ENCODE measurements around the gene DEFB112.

The DEFB112 gene, protein sequence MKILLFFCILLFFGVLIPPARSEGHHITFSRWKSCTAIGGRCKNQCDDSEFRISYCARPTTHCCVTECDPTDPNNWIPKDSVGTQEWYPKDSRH

GRCh38 chr6:50049829-50050228, at the start of gene DEFB112:
TSS of gene DEFB112 (minus strand) at chr6:50049929. CDS start at chr6:50049869, 60 bp downstream.
- Histone ChIP-seq H3K9ac (ENCODE audit: low read length) (no peak within 1 kb of the TSS), H3K27ac (ENCODE audit: low read depth, low read length) (no peak within 1 kb of the TSS), H3K36me3 (ENCODE audit: control insufficient read depth, insufficient read depth, low read length) (no peaks in the 10 kb centered on the region), H3K27me3 (ENCODE audit: control insufficient read depth, insufficient read depth, low read length) (no peaks in the 10 kb centered on the region), H3K4me3 (ENCODE audit: low read depth, low read length) (no peak within 1 kb of the TSS), H3K4me1 (ENCODE audit: control insufficient read depth, insufficient read depth, low read length) (no peaks in the 10 kb centered on the region), H3K9me3 (ENCODE audit: control insufficient read depth, insufficient read depth, low read depth, low read length) (no peaks in the 10 kb centered on the region)

DNA sequence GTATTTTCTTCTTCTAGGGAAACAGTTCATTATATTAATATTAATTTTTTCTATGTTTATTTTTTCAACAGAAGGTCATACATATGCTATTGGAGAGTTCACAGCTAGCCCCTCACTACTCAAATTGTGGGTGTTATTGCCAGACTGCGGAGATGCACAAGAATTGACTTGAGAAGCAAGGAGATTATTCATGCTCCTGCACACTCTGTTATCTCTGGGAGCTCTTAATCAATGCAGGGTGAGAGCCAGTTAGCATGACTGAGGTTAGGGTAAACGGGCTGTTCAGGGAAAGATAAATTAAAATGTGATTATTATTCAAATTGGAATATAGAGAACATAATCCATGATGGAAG, 48.9 kb upstream of the DEFB112 start:
- H3K4me3 ChIP-seq (ENCODE audit: low read depth, low read length): no peak overlapping the region
- no peaks in the 10 kb centered on the region for H3K9me3 ChIP-seq (ENCODE audit: control insufficient read depth, insufficient read depth, low read depth, low read length)
- no peak overlapping the region for H3K27ac ChIP-seq (ENCODE audit: low read depth, low read length)
- no peaks in the 10 kb centered on the region for H3K4me1 ChIP-seq (ENCODE audit: control insufficient read depth, insufficient read depth, low read length)
- H3K27me3 ChIP-seq (ENCODE audit: control insufficient read depth, insufficient read depth, low read length): no peaks in the 10 kb centered on the region
- no peaks in the 10 kb centered on the region for H3K36me3 ChIP-seq (ENCODE audit: control insufficient read depth, insufficient read depth, low read length)
- H3K9ac ChIP-seq (ENCODE audit: low read length): no peak overlapping the region

DNA sequence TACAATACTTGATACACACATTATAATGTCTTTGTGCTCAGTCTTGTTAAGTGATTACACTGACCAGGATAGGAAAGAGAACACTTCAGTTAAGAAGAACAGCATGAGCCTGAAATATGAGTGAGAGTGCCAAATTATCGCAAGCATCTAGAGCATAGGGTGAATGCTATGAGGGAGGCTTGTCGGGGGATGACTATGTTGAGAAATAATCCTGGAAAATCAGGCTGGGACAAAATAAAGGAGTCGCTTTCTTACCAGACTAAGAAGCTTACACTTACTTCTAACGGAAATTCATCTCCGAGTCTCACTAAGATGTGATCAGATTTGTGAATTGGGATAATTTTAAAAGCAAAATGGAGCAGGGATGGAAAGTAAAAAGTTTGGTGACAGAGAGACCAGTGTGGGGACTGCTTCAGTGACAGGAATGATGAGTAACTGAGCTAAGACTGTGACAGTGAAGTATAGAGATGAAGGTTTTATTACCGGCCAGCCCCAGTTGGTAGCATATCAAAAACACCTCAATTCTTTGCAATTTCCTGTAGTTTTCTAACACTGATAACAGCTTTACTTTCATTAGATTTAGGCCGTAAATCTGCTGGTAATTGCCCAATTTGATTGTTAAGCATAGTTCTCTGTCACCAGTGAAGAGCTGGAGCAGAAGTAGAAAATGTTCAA, 48.4 kb upstream of the DEFB112 start:
- H3K4me3 ChIP-seq (ENCODE audit: low read depth, low read length): no peak overlapping the region
- no peaks in the 10 kb centered on the region for H3K27me3 ChIP-seq (ENCODE audit: control insufficient read depth, insufficient read depth, low read length)
- H3K9ac ChIP-seq (ENCODE audit: low read length): no peak overlapping the region
- no peaks in the 10 kb centered on the region for H3K36me3 ChIP-seq (ENCODE audit: control insufficient read depth, insufficient read depth, low read length)
- H3K27ac ChIP-seq (ENCODE audit: low read depth, low read length): no peak overlapping the region
- H3K9me3 ChIP-seq (ENCODE audit: control insufficient read depth, insufficient read depth, low read depth, low read length): no peaks in the 10 kb centered on the region
- H3K4me1 ChIP-seq (ENCODE audit: control insufficient read depth, insufficient read depth, low read length): no peaks in the 10 kb centered on the region

DNA sequence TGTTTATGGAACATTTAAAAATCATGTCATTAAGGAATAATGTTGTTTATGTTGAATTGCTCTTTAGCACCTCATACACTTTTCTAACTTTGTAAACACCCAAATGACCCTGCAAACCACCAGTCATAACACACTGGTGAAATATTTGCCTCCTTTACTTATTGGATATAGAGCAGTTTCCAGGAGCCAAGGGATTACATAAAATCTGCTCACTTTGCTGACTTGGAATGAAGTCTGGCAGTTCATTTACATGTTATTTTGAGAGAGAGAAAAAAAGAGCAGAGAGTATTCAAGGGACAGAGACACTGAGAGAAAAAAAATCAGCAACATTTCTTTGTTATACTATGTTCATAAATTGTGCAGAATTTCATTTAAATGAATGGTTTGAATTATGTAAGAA, 46.6 kb upstream of the DEFB112 start:
- H3K4me3 ChIP-seq (ENCODE audit: low read depth, low read length): no peak overlapping the region
- H3K27ac ChIP-seq (ENCODE audit: low read depth, low read length): no peak overlapping the region
- H3K4me1 ChIP-seq (ENCODE audit: control insufficient read depth, insufficient read depth, low read length): no peaks in the 10 kb centered on the region
- no peak overlapping the region for H3K9ac ChIP-seq (ENCODE audit: low read length)
- H3K27me3 ChIP-seq (ENCODE audit: control insufficient read depth, insufficient read depth, low read length): no peaks in the 10 kb centered on the region
- no peaks in the 10 kb centered on the region for H3K36me3 ChIP-seq (ENCODE audit: control insufficient read depth, insufficient read depth, low read length)
- H3K9me3 ChIP-seq (ENCODE audit: control insufficient read depth, insufficient read depth, low read depth, low read length): no peaks in the 10 kb centered on the region

- Histone ChIP-seq H3K27ac (ENCODE audit: low read depth, low read length) (no peak overlapping the region), H3K27me3 (ENCODE audit: control insufficient read depth, insufficient read depth, low read length) (no peaks in the 10 kb centered on the region), H3K4me1 (ENCODE audit: control insufficient read depth, insufficient read depth, low read length) (no peaks in the 10 kb centered on the region), H3K36me3 (ENCODE audit: control insufficient read depth, insufficient read depth, low read length) (no peaks in the 10 kb centered on the region), H3K9me3 (ENCODE audit: control insufficient read depth, insufficient read depth, low read depth, low read length) (no peaks in the 10 kb centered on the region), H3K9ac (ENCODE audit: low read length) (no peak overlapping the region), H3K4me3 (ENCODE audit: low read depth, low read length) (no peak overlapping the region)
Measured at GRCh38 chr6:50093938-50094272, 44.2 kb upstream of the DEFB112 start.

- Histone ChIP-seq H3K36me3 (ENCODE audit: control insufficient read depth, insufficient read depth, low read length) (no peaks in the 10 kb centered on the region), H3K27me3 (ENCODE audit: control insufficient read depth, insufficient read depth, low read length) (no peaks in the 10 kb centered on the region), H3K9me3 (ENCODE audit: control insufficient read depth, insufficient read depth, low read depth, low read length) (no peaks in the 10 kb centered on the region), H3K4me1 (ENCODE audit: control insufficient read depth, insufficient read depth, low read length) (no peaks in the 10 kb centered on the region), H3K4me3 (ENCODE audit: low read depth, low read length) (no peak overlapping the region), H3K27ac (ENCODE audit: low read depth, low read length) (no peak overlapping the region), H3K9ac (ENCODE audit: low read length) (no peak overlapping the region)
Measured at GRCh38 chr6:50093116-50093937, 43.6 kb upstream of the DEFB112 start.

DNA sequence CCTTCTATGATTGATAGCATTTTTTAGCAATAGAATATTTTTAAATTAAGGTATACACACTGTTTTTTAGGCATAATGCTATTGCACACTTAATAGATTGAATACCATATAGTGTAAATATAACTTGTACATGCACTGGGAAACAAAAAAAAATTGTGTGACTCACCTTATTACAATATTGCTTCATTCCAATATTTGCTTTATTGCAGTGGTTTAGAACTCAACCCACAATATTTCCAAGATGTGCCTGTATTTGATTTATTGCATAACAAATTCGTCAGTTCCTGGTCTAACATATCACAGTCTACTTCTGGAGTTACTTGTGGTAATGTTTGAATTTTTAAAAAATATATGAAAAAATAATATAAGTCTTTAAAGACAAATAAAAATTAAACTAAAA, 41.9 kb upstream of the DEFB112 start:
- Histone ChIP-seq H3K27ac (ENCODE audit: low read depth, low read length) (no peak overlapping the region), H3K4me3 (ENCODE audit: low read depth, low read length) (no peak overlapping the region), H3K9me3 (ENCODE audit: control insufficient read depth, insufficient read depth, low read depth, low read length) (no peaks in the 10 kb centered on the region), H3K9ac (ENCODE audit: low read length) (no peak overlapping the region), H3K27me3 (ENCODE audit: control insufficient read depth, insufficient read depth, low read length) (no peaks in the 10 kb centered on the region), H3K4me1 (ENCODE audit: control insufficient read depth, insufficient read depth, low read length) (no peaks in the 10 kb centered on the region), H3K36me3 (ENCODE audit: control insufficient read depth, insufficient read depth, low read length) (no peaks in the 10 kb centered on the region)

- Histone ChIP-seq H3K27me3 (ENCODE audit: control insufficient read depth, insufficient read depth, low read length) (no peaks in the 10 kb centered on the region), H3K9ac (ENCODE audit: low read length) (no peak overlapping the region), H3K4me1 (ENCODE audit: control insufficient read depth, insufficient read depth, low read length) (no peaks in the 10 kb centered on the region), H3K9me3 (ENCODE audit: control insufficient read depth, insufficient read depth, low read depth, low read length) (no peaks in the 10 kb centered on the region), H3K4me3 (ENCODE audit: low read depth, low read length) (no peak overlapping the region), H3K36me3 (ENCODE audit: control insufficient read depth, insufficient read depth, low read length) (no peaks in the 10 kb centered on the region), H3K27ac (ENCODE audit: low read depth, low read length) (no peak overlapping the region)
Measured at GRCh38 chr6:50089911-50090310, 40.2 kb upstream of the DEFB112 start.

DNA sequence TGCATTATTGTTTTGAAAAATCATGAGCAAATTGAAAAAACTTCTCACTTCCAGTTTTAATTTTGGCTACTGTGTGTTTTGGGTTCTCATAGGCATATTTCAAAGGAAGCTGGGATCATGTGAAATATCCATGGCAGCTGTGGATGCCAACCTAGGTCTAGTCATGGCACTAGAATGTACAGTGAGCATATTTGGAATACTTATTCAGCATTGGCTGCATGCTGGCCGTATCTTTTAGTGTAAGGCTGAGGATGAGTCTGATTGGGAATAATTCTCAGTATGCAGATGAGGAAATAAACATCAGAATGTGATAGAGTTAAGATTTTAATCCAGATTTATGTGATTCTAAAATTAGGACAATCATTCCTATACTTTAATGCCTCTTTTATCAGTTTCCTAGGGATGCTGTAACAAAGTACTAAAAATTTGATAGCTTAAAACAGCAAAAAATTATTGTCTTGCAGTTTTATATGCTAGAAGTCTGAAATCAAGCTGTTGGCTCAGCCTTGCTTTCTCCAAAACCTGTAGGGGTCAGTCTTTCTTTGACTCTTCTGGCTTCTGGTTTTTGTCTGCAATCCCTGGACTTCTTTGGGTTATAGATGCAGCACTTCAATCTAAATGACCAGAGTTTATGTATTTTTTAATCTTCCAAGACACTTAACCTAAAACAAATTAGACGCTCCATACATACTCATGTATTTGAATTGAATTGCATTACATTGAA, 37.7 kb upstream of the DEFB112 start:
- H3K9ac ChIP-seq (ENCODE audit: low read length): no peak overlapping the region
- H3K27ac ChIP-seq (ENCODE audit: low read depth, low read length): no peak overlapping the region
- no peaks in the 10 kb centered on the region for H3K4me1 ChIP-seq (ENCODE audit: control insufficient read depth, insufficient read depth, low read length)
- H3K9me3 ChIP-seq (ENCODE audit: control insufficient read depth, insufficient read depth, low read depth, low read length): no peaks in the 10 kb centered on the region
- H3K4me3 ChIP-seq (ENCODE audit: low read depth, low read length): no peak overlapping the region
- no peaks in the 10 kb centered on the region for H3K36me3 ChIP-seq (ENCODE audit: control insufficient read depth, insufficient read depth, low read length)
- no peaks in the 10 kb centered on the region for H3K27me3 ChIP-seq (ENCODE audit: control insufficient read depth, insufficient read depth, low read length)

DNA sequence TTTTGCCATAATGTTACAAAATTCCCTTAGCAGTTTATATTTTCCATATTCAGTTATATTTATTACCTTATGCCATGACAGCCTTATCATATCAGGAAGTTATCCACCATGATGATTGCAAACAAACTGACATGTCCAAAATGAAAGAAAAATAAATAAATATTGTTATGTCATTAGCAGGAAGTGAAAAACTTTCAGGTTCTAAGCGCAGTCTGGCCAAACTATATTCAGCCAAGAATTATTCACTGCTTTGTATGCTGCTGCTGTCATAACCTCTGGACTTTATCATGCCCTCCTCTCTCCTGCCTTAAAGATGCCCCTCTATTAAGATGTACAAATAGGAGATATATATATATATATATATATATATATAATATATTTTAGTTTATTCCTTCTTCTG, 27.7 kb upstream of the DEFB112 start:
- no peak overlapping the region for H3K9ac ChIP-seq (ENCODE audit: low read length)
- no peaks in the 10 kb centered on the region for H3K9me3 ChIP-seq (ENCODE audit: control insufficient read depth, insufficient read depth, low read depth, low read length)
- H3K27me3 ChIP-seq (ENCODE audit: control insufficient read depth, insufficient read depth, low read length): no peaks in the 10 kb centered on the region
- no peak overlapping the region for H3K27ac ChIP-seq (ENCODE audit: low read depth, low read length)
- H3K36me3 ChIP-seq (ENCODE audit: control insufficient read depth, insufficient read depth, low read length): no peaks in the 10 kb centered on the region
- no peak overlapping the region for H3K4me3 ChIP-seq (ENCODE audit: low read depth, low read length)
- H3K4me1 ChIP-seq (ENCODE audit: control insufficient read depth, insufficient read depth, low read length): no peaks in the 10 kb centered on the region

DNA sequence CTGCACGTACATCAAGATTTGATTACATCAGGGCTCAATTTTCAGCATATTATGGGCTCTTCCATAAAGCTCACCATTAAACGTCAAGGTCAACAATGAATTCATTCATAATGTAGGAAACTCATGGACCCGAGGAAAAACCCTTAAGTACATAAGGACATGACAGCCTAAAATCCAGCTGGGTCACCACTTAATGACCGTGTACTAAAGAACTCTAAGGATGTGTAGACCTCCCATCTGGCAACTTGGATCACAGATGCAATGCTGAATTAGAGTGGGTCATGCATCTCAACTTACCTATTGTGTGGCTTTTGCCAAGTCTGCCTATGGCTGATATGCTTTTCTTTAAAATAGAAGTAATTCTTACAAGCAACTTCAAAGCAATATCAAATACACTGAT, 26.7 kb upstream of the DEFB112 start:
- H3K4me3 ChIP-seq (ENCODE audit: low read depth, low read length): no peak overlapping the region
- no peaks in the 10 kb centered on the region for H3K9me3 ChIP-seq (ENCODE audit: control insufficient read depth, insufficient read depth, low read depth, low read length)
- no peaks in the 10 kb centered on the region for H3K4me1 ChIP-seq (ENCODE audit: control insufficient read depth, insufficient read depth, low read length)
- H3K9ac ChIP-seq (ENCODE audit: low read length): no peak overlapping the region
- H3K36me3 ChIP-seq (ENCODE audit: control insufficient read depth, insufficient read depth, low read length): no peaks in the 10 kb centered on the region
- H3K27me3 ChIP-seq (ENCODE audit: control insufficient read depth, insufficient read depth, low read length): no peaks in the 10 kb centered on the region
- no peak overlapping the region for H3K27ac ChIP-seq (ENCODE audit: low read depth, low read length)

Data from HUES6 (cell line).